HG03060 (cell line): ENCODE data around the gene ELOVL6.
"Not testable (repeated sequence)": the region's sequence is repeated elsewhere in the genome, so short reads cannot be mapped to it uniquely, and the experiment has no call there.

Source experiments
- ATAC-seq: cut with Tn5 transposase; IDR thresholded peaks from one replicate; pipeline ENCODE4 v1.9.1; 2021; ENCODE audit warnings: low read depth, moderate number of reproducible peaks; ENCODE audit not compliant: unreplicated experiment

ELOVL6 gene

GRCh38 chr4:110197529-110198042 is 829 bp downstream of the ELOVL6 start:
- no peak for ATAC-seq

GRCh38 chr4:110196871-110197528 is 1.4 kb downstream of the ELOVL6 start:
- ATAC-seq = no peak

GRCh38 chr4:110196206-110196870 is 2.1 kb downstream of the ELOVL6 start:
- ATAC-seq = no peak

GRCh38 chr4:110195561-110196205 is 2.7 kb downstream of the ELOVL6 start:
- ATAC-seq = no peak

- ATAC-seq = peak; percentile 92
Measured at GRCh38 chr4:110193822-110194761, 4.3 kb downstream of the ELOVL6 start.

- not testable (repeated sequence) for ATAC-seq
Measured at GRCh38 chr4:110193287-110193686, 5.1 kb downstream of the ELOVL6 start.

- no peak for ATAC-seq
Measured at GRCh38 chr4:110190249-110190648, 8.2 kb downstream of the ELOVL6 start.

- ATAC-seq = peak; percentile 43
Measured at GRCh38 chr4:110188113-110188512, 10.3 kb downstream of the ELOVL6 start.

GRCh38 chr4:110184791-110185155 is 13.6 kb downstream of the ELOVL6 start:
- no peak for ATAC-seq

- no peak for ATAC-seq
Measured at GRCh38 chr4:110184140-110184790, 14.2 kb downstream of the ELOVL6 start.

- ATAC-seq = no peak
Measured at GRCh38 chr4:110183643-110184042, 14.8 kb downstream of the ELOVL6 start.

- ATAC-seq = no peak
Measured at GRCh38 chr4:110183058-110183457, 15.4 kb downstream of the ELOVL6 start.

- ATAC-seq = no peak
Measured at GRCh38 chr4:110181890-110182289, 16.5 kb downstream of the ELOVL6 start.

- no peak for ATAC-seq
Measured at GRCh38 chr4:110175634-110176033, 22.8 kb downstream of the ELOVL6 start.

GRCh38 chr4:110172972-110173371 is 25.4 kb downstream of the ELOVL6 start:
- ATAC-seq = no peak

GRCh38 chr4:110171971-110172370 is 26.4 kb downstream of the ELOVL6 start:
- no peak for ATAC-seq

GRCh38 chr4:110170861-110171260 is 27.6 kb downstream of the ELOVL6 start:
- ATAC-seq = no peak

- no peak for ATAC-seq
Measured at GRCh38 chr4:110165382-110166286, 32.8 kb downstream of the ELOVL6 start.

- ATAC-seq = no peak
Measured at GRCh38 chr4:110164856-110165255, 33.6 kb downstream of the ELOVL6 start.
